H9 (cell line): Measurements from ENCODE around the gene C1QTNF6. TPM values are rescaled to one million over a fixed set of nuclear protein-coding genes. Genes with fewer than 3 reads are reported as not detected.

Experiments used
- DNase-seq: peaks from one replicate; pipeline ENCODE4 v3.0.0-alpha.2; 2017
- H2AFZ ChIP-seq: one replicate; pipeline ENCODE4 v1.6.1; 2013; ENCODE audit warnings: mild to moderate bottlenecking, low read length, control low read depth, moderate library complexity
- H2AK5ac ChIP-seq: 2 replicates; pipeline ENCODE4 v1.6.1; 2013; ENCODE audit warnings: low read length, control low read depth, mixed read lengths; ENCODE audit not compliant: insufficient read length
- H2BK120ac ChIP-seq: one replicate; pipeline ENCODE4 v1.6.1; 2013; ENCODE audit warnings: low read depth, mild to moderate bottlenecking, low read length, control low read depth, inconsistent platforms; ENCODE audit not compliant: poor library complexity, severe bottlenecking
- H2BK12ac ChIP-seq: 2 replicates; pipeline ENCODE4 v1.6.1; 2013; ENCODE audit warnings: low read length, control low read depth, mixed read lengths, low read depth; ENCODE audit not compliant: insufficient read length
- H2BK15ac ChIP-seq: 2 replicates; pipeline ENCODE4 v1.6.1; 2013; ENCODE audit warnings: low read depth, low read length, control low read depth
- H2BK20ac ChIP-seq: one replicate; pipeline ENCODE4 v1.6.1; 2013; ENCODE audit warnings: low read depth, mild to moderate bottlenecking, low read length, control low read depth, inconsistent platforms; ENCODE audit not compliant: poor library complexity, severe bottlenecking
- H2BK5ac ChIP-seq: 2 replicates; pipeline ENCODE4 v1.6.1; 2013; ENCODE audit warnings: low read length, control low read depth, mixed read lengths; ENCODE audit not compliant: insufficient read length
- H3K14ac ChIP-seq: 2 replicates; pipeline ENCODE4 v1.6.1; 2013; ENCODE audit warnings: low read length, control low read depth; ENCODE audit not compliant: insufficient read depth
- H3K18ac ChIP-seq: 2 replicates; pipeline ENCODE4 v1.6.1; 2013; ENCODE audit warnings: low read depth, mild to moderate bottlenecking, mixed read lengths, low read length, control low read depth; ENCODE audit not compliant: insufficient read length
- H3K23ac ChIP-seq: 2 replicates; pipeline ENCODE4 v1.6.1; 2013; ENCODE audit warnings: low read length, control low read depth, mixed read lengths, low read depth; ENCODE audit not compliant: insufficient read length
- H3K23me2 ChIP-seq: 2 replicates; pipeline ENCODE4 v1.6.1; 2013; ENCODE audit warnings: low read depth, mild to moderate bottlenecking, mixed read lengths, low read length, control low read depth; ENCODE audit not compliant: insufficient read length, poor library complexity, severe bottlenecking
- H3K27ac ChIP-seq: 2 replicates; pipeline ENCODE4 v1.5.1; 2013; ENCODE audit warnings: low read length, control low read depth, mixed read lengths, low read depth; ENCODE audit not compliant: insufficient read length
- H3K27me3 ChIP-seq: 2 replicates; pipeline ENCODE4 v1.6.1; 2013; ENCODE audit warnings: low read length, control low read depth, inconsistent platforms; ENCODE audit not compliant: insufficient read depth
- H3K4ac ChIP-seq: 2 replicates; pipeline ENCODE4 v1.6.1; 2013; ENCODE audit warnings: low read depth, mild to moderate bottlenecking, control low read depth, inconsistent platforms, low read length, moderate library complexity
- H3K4me1 ChIP-seq: 2 replicates; pipeline ENCODE4 v1.6.1; 2013; ENCODE audit warnings: low read length, control low read depth, inconsistent platforms; ENCODE audit not compliant: insufficient read depth
- H3K4me2 ChIP-seq: 2 replicates; pipeline ENCODE4 v1.6.1; 2013; ENCODE audit warnings: low read length, control low read depth, mixed read lengths; ENCODE audit not compliant: insufficient read length, insufficient read depth
- H3K56ac ChIP-seq: 2 replicates; pipeline ENCODE4 v1.6.1; 2013; ENCODE audit warnings: low read depth, mild to moderate bottlenecking, mixed read lengths, low read length, control low read depth; ENCODE audit not compliant: insufficient read length
- H3K79me1 ChIP-seq: 2 replicates; pipeline ENCODE4 v1.6.1; 2013; ENCODE audit warnings: low read depth, mild to moderate bottlenecking, moderate library complexity, low read length, control low read depth, inconsistent platforms; ENCODE audit not compliant: insufficient read depth, poor library complexity, severe bottlenecking
- H3K79me2 ChIP-seq: 2 replicates; pipeline ENCODE4 v1.6.1; 2013; ENCODE audit warnings: low read length, control low read depth, inconsistent platforms; ENCODE audit not compliant: insufficient read depth
- H3K9ac ChIP-seq: 2 replicates; pipeline ENCODE4 v1.6.1; 2013; ENCODE audit warnings: low read length, control low read depth, mixed read lengths; ENCODE audit not compliant: insufficient read length; ENCODE audit errors: extremely low read depth
- H3K9me3 ChIP-seq: one replicate; pipeline ENCODE4 v1.6.1; 2013; ENCODE audit warnings: low read depth, low read length, inconsistent platforms; ENCODE audit not compliant: control insufficient read depth
- H3T11ph ChIP-seq: one replicate; pipeline ENCODE4 v1.6.1; 2013; ENCODE audit warnings: mild to moderate bottlenecking, low read length, control low read depth, inconsistent platforms
- H4K20me1 ChIP-seq: one replicate; pipeline ENCODE4 v1.6.1; 2013; ENCODE audit not compliant: control insufficient read depth, insufficient read length, insufficient read depth
- H4K5ac ChIP-seq: 2 replicates; pipeline ENCODE4 v1.6.1; 2013; ENCODE audit warnings: low read depth, mild to moderate bottlenecking, mixed read lengths, low read length, control low read depth; ENCODE audit not compliant: insufficient read length
- H4K8ac ChIP-seq: replicated peaks from 2 replicates; pipeline ENCODE4 v1.6.1; 2013; ENCODE audit warnings: low read length, control low read depth, mixed read lengths, low read depth; ENCODE audit not compliant: insufficient read length
- H4K91ac ChIP-seq: 2 replicates; pipeline ENCODE4 v1.6.1; 2013; ENCODE audit warnings: low read depth, mild to moderate bottlenecking, moderate library complexity, mixed read lengths, low read length, control low read depth; ENCODE audit not compliant: insufficient read length
- H3K27ac Mint-ChIP-seq, 3 experiments: 2 replicates in 2 of 3; 3 replicates in 1 of 3; pipeline ENCODE4 v1.8.0; 2020 to 2021; ENCODE audit warnings: mixed read lengths in 3 of 3, mild to moderate bottlenecking in 1 of 3, moderate library complexity in 1 of 3
- H3K27me3 Mint-ChIP-seq: 2 replicates; pipeline ENCODE4 v1.8.0; 2021; ENCODE audit warnings: low read depth, mild to moderate bottlenecking, moderate library complexity, mixed read lengths
- H3K36me3 Mint-ChIP-seq, 3 experiments: 2 replicates in 2 of 3; 3 replicates in 1 of 3; pipeline ENCODE4 v1.8.0; 2020 to 2021; ENCODE audit warnings: low read depth in 3 of 3, mixed read lengths in 3 of 3; ENCODE audit not compliant: insufficient read depth in 1 of 3
- H3K4me1 Mint-ChIP-seq, 2 experiments: 2 replicates each; pipeline ENCODE4 v1.8.0; 2020; ENCODE audit warnings: mixed read lengths in 2 of 2
- H3K4me3 Mint-ChIP-seq, 2 experiments: 2 replicates in 1 of 2; 3 replicates in 1 of 2; pipeline ENCODE4 v1.8.0; 2020 to 2021; ENCODE audit warnings: mild to moderate bottlenecking in 2 of 2, mixed read lengths in 2 of 2, moderate library complexity in 1 of 2
- H3K9me3 Mint-ChIP-seq, 2 experiments: 2 replicates in 1 of 2; 3 replicates in 1 of 2; pipeline ENCODE4 v1.8.0; 2020; ENCODE audit warnings: mild to moderate bottlenecking in 2 of 2, mixed read lengths in 2 of 2, moderate library complexity in 1 of 2
- WGBS: extraction: QIAGEN DNeasy Blood & Tissue Kit; methylation state at CpG from one replicate; pipeline ENCODE4 v1.1.7; 2013; ENCODE audit warnings: missing lambda C conversion rate, low lambda C conversion rate, mixed read lengths; ENCODE audit not compliant: insufficient read length; ENCODE audit errors: extremely low coverage; 5-methylcytosine and 5-hydroxymethylcytosine counted together
- total RNA-seq: library from RNA; stranded (reverse); gene quantifications from 2 replicates; pipeline ENCODE4 v1.2.1, GENCODE V29; 2021
- TF ChIP-seq, protein P1 (sequence below): fragments of 200-600 bp; sonication (generic); conservative IDR thresholded peaks from 3 replicates; pipeline ENCODE4 v1.8.0; 2021; ENCODE audit warnings: antibody characterized with exemption, mild to moderate bottlenecking

The C1QTNF6 gene
- total RNA-seq, 1 experiment from 2014 or later = 5.0 TPM

DNA sequence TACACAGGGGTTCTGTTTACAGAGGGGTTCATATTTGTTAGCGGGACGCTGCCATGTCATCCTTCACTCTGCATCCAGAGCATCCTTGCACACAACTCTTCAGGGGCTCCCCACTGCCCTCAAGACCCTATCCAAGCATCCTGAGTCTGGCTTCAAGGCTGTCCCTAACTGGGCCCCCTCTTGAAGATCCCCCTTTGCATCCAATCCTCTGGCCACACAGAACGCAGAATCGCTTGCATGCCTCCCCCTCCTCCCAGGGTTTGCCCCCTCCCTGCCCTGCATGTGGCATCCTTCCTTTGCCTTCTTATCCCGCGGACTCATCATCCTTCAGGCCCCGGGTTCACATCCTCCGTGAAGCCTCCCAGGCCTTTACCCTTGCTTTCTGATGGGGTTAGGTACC lies 18.6 kb downstream of the C1QTNF6 start:
- Histone ChIP-seq H3K56ac (no peak overlapping the region), H2AFZ (no peak overlapping the region), H3K4me1 (no peaks in the 10 kb centered on the region), H3K23ac (no peak overlapping the region), H3K14ac (no peak overlapping the region), H3K9ac (no peak overlapping the region), H2BK20ac (no peak overlapping the region), H4K20me1 (no peaks in the 10 kb centered on the region), H2BK5ac (no peak overlapping the region), H3T11ph (no peak overlapping the region), H3K4ac (no peak overlapping the region), H3K4me2 (no peak overlapping the region), H3K79me2 (no peaks in the 10 kb centered on the region), H2BK15ac (no peak overlapping the region), H3K23me2 (no peaks in the 10 kb centered on the region), H3K27me3 (no peaks in the 10 kb centered on the region), H4K5ac (no peak overlapping the region), H3K27ac (no peak overlapping the region), H3K9me3 (no peaks in the 10 kb centered on the region), H4K91ac (no peak overlapping the region), H2BK120ac (no peak overlapping the region), H2BK12ac (no peak overlapping the region), H3K79me1 (no peaks in the 10 kb centered on the region), H3K18ac (no peak overlapping the region), H2AK5ac (no peak overlapping the region), H4K8ac (no peak overlapping the region)
- peaks cover 25 to 30% of the 10 kb centered on the region in 2 experiments for H3K4me1 Mint-ChIP-seq
- no CpG with 5 or more reads among the region's 8 CpGs for WGBS
- H3K4me3 Mint-ChIP-seq = no peak overlapping the region
- TF ChIP-seq, protein P1, sequence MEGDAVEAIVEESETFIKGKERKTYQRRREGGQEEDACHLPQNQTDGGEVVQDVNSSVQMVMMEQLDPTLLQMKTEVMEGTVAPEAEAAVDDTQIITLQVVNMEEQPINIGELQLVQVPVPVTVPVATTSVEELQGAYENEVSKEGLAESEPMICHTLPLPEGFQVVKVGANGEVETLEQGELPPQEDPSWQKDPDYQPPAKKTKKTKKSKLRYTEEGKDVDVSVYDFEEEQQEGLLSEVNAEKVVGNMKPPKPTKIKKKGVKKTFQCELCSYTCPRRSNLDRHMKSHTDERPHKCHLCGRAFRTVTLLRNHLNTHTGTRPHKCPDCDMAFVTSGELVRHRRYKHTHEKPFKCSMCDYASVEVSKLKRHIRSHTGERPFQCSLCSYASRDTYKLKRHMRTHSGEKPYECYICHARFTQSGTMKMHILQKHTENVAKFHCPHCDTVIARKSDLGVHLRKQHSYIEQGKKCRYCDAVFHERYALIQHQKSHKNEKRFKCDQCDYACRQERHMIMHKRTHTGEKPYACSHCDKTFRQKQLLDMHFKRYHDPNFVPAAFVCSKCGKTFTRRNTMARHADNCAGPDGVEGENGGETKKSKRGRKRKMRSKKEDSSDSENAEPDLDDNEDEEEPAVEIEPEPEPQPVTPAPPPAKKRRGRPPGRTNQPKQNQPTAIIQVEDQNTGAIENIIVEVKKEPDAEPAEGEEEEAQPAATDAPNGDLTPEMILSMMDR = no peak
- H3K27ac Mint-ChIP-seq = no peak overlapping the region
- H3K9me3 Mint-ChIP-seq = no peaks in the 10 kb centered on the region; a peak in 1 of 5 replicates
- no peak for DNase-seq
- no peaks in the 10 kb centered on the region for H3K36me3 Mint-ChIP-seq
- peaks cover 40% of the 10 kb centered on the region for H3K27me3 Mint-ChIP-seq
